Right atrium auricular region (tissue), 2 donors: ENCODE measurements around the gene UBQLN2. TPM values are rescaled to one million over a fixed set of nuclear protein-coding genes. Genes with fewer than 3 reads are reported as not detected.
"Not testable (repeated sequence)": the region's sequence is repeated elsewhere in the genome, so short reads cannot be mapped to it uniquely, and the experiment has no call there.

ENCODE experiments used
- DNase-seq: peaks from one replicate; pipeline ENCODE4 v3.0.0-alpha.2; 2019; ENCODE audit warnings: low spot score
- H3K27ac ChIP-seq, 2 donors: fragments of 200-600 bp; sonication (generic); 1 replicate in 1 of 2; 2 replicates in 1 of 2; pipeline ENCODE4 v1.5.1; 2016 to 2019
- H3K27me3 ChIP-seq, 2 donors: fragments of 200-600 bp; sonication (generic); one replicate each; pipeline versions ENCODE4 v1.5.1 to v1.6.0; 2017 to 2019
- H3K36me3 ChIP-seq: fragments of 200-600 bp; sonication (generic); one replicate; pipeline ENCODE4 v1.5.1; 2016
- H3K4me1 ChIP-seq, 2 donors: fragments of 200-600 bp; sonication (generic); one replicate each; pipeline versions ENCODE4 v1.5.1 to v1.6.0; 2017 to 2019
- H3K4me3 ChIP-seq, 2 donors: fragments of 200-600 bp; sonication (generic); 1 replicate in 1 of 2; 2 replicates in 1 of 2; pipeline ENCODE4 v1.5.1; 2017 to 2019; ENCODE audit warnings: mild to moderate bottlenecking in 1 of 2, moderate library complexity in 1 of 2
- H3K9me3 ChIP-seq, 2 donors: fragments of 200-600 bp; sonication (generic); one replicate each; pipeline ENCODE4 v1.5.1; 2019
- total RNA-seq, 2 donors: library from RNA; depleted of rRNA; stranded (reverse); fragments of >200 nt; gene quantifications; one replicate each; pipeline ENCODE4 v1.1.0, GENCODE V29; 2016
- TF ChIP-seq, protein P1 (sequence below), 2 donors: fragments of 200-600 bp; sonication (generic); IDR thresholded peaks; one replicate each; pipeline ENCODE4 v1.5.1; 2019; ENCODE audit warnings: antibody characterized with exemption in 2 of 2

Gene UBQLN2
- total RNA-seq, 2 donors from 2014 or later = 23.8 to 29.3 TPM

DNA sequence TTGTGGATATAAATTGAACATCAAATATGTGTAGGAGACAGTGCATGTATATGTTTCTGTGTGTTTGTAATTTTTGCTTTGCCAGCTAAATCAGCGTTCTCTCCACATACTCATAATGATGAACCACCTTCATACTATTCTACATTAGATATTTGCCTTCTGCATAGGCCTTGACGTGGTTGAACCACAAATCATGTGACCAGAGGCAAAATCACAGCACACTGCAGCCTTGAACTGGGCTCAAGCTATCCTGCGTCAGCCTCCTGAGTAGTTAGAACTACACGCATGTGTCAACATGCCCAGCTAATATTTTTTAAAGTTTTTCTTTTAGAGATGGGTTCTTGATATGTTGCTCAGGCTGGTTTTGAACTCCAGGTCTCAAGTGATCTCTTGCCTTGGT is 9.5 kb downstream of the UBQLN2 start:
- Histone ChIP-seq H3K9me3 (no peaks in the 10 kb centered on the region), H3K36me3 (no peaks in the 10 kb centered on the region), H3K4me3 (no peak overlapping the region), H3K27ac (no peak overlapping the region), H3K27me3 (no peaks in the 10 kb centered on the region), H3K4me1 (no peaks in the 10 kb centered on the region)
- no peak for DNase-seq
- TF ChIP-seq, protein P1, sequence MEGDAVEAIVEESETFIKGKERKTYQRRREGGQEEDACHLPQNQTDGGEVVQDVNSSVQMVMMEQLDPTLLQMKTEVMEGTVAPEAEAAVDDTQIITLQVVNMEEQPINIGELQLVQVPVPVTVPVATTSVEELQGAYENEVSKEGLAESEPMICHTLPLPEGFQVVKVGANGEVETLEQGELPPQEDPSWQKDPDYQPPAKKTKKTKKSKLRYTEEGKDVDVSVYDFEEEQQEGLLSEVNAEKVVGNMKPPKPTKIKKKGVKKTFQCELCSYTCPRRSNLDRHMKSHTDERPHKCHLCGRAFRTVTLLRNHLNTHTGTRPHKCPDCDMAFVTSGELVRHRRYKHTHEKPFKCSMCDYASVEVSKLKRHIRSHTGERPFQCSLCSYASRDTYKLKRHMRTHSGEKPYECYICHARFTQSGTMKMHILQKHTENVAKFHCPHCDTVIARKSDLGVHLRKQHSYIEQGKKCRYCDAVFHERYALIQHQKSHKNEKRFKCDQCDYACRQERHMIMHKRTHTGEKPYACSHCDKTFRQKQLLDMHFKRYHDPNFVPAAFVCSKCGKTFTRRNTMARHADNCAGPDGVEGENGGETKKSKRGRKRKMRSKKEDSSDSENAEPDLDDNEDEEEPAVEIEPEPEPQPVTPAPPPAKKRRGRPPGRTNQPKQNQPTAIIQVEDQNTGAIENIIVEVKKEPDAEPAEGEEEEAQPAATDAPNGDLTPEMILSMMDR (IDR thresholded peaks at IDR 0.05) = no peak

DNA sequence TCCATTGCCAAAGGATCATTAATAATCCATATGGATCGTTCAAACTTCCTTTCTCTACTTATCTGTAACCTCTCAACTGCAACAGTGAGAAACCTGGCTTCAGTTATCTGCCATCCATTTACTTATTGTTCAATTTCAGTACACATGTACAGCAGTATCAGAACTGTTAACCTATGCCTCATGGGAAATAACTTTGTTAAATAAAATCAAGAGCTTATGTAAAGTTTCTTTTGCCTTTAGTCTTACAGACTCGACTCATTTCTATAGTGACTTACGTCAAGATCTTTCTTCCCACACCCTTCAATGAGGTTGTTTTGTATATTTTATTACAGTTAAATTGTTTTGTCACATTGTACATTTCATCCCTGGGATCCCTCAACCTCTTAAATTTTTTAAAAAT is 11.4 kb downstream of the UBQLN2 start:
- no peaks in the 10 kb centered on the region for H3K4me1 ChIP-seq
- TF ChIP-seq, protein P1 (IDR thresholded peaks at IDR 0.05) = no peak
- H3K4me3 ChIP-seq = no peak overlapping the region
- no peak for DNase-seq
- H3K27me3 ChIP-seq = no peaks in the 10 kb centered on the region
- H3K36me3 ChIP-seq = no peaks in the 10 kb centered on the region
- H3K27ac ChIP-seq = no peak overlapping the region
- H3K9me3 ChIP-seq = no peaks in the 10 kb centered on the region

DNA sequence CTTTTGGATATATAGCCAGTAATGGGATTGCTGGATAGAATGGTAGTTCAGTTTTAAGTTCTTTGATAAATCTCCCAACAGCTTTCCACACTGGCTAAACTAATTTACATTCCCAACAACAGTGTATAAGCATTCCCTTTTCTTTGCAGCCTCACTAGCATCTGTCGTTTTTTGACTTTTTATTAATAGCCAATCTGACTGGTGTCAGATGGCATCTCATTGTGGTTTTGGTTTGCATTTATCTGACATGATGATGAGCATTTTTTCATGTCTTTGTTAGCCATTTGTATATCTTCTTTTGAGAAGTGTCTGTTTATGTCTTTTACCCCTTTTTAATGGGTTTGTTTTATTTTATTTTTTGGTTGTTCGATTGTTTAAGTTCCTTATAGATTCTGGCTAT is 13.3 kb downstream of the UBQLN2 start:
- no peak for DNase-seq
- Histone ChIP-seq H3K4me3 (no peak overlapping the region), H3K36me3 (no peaks in the 10 kb centered on the region), H3K9me3 (peaks cover 0 to 14% of the 10 kb centered on the region in 2 donors), H3K4me1 (no peaks in the 10 kb centered on the region), H3K27ac (no peak overlapping the region), H3K27me3 (no peaks in the 10 kb centered on the region)
- TF ChIP-seq, protein P1 (IDR thresholded peaks at IDR 0.05) = no peak

DNA sequence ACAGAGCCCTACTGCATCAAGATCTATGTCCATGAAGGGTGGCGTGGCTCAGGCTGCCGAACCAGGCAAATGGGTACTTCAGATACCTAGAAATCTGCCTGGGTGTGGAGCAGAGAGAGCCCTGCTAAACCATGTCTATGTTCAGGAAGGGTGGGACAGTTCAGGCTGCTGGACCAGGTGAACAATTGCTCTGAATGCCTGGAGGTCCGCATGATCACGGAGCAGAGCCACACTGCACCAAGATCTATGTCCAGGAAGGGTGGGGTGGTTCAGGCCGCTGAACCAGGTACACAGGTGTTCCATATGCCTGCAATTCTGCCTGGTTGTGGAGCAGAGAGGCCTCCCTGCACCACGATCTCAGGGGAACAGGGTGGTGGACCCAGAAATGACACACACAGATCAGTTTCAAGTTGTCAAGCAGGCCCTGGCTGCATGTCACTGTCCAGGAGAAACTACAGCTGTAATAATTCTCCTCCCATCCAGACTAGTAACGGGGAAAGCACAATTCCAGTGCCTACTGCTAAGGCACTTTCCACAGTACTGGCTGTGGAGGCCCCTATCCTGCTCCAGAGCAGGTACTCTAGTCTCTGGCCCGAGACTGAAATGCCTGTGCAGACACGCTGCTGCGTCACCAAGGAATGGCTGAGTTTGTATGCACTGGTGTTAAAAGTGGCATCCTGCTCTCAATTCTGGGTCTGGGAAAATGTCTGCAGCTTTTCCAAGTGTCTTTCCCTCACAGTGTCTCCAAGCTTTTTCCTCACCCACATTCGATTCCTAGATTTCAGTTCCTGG is 25.2 kb downstream of the UBQLN2 start:
- no peak overlapping the region for H3K4me3 ChIP-seq
- TF ChIP-seq, protein P1 (IDR thresholded peaks at IDR 0.05) = no peak
- H3K9me3 ChIP-seq = peaks cover 0 to 7% of the 10 kb centered on the region in 2 donors
- H3K27me3 ChIP-seq = no peaks in the 10 kb centered on the region
- H3K36me3 ChIP-seq = no peaks in the 10 kb centered on the region
- no peak overlapping the region for H3K27ac ChIP-seq
- no peak for DNase-seq
- no peaks in the 10 kb centered on the region for H3K4me1 ChIP-seq

DNA sequence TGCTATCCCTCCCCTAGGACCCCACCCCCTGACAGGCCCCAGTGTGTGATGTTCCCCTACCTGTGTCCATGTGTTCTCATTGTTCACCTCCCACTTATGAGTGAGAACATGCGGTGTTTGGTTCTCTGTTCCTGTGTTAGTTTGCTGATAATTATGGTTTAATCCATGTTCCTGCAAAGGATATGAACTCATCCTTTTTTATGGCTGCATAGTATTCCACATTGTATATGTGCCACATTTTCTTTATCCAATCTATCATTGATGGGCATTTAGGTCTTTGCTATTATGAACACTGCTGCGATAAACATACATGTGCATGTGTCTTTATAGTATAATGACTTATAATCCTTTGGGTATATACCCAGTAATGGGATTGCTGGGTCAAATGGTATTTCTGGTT is 28.4 kb downstream of the UBQLN2 start:
- H3K36me3 ChIP-seq, H3K27ac ChIP-seq, H3K4me3 ChIP-seq, H3K9me3 ChIP-seq, H3K27me3 ChIP-seq, DNase-seq, H3K4me1 ChIP-seq: not testable (repeated sequence)

DNA sequence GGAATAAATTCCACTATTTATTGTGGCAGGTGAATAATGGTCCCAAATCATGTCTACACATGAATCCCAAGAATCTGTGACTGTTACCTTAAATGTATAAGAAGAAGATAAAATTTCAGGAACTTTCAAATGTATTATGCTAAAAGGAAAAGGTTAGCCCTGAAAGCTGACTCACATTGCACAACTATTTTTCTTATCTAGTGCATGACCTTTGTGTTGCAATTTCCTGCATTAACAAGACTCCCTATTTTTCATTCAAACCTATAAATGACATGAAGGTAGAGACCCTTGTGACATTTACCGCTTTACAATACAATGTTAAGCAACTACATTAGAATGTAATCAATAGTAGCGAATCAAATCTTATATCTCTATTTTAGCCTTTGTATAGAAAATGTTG is 36.7 kb downstream of the UBQLN2 start:
- TF ChIP-seq, protein P1 (IDR thresholded peaks at IDR 0.05) = no peak
- no peaks in the 10 kb centered on the region for H3K36me3 ChIP-seq
- no peaks in the 10 kb centered on the region for H3K9me3 ChIP-seq
- H3K27ac ChIP-seq = no peak overlapping the region
- H3K4me1 ChIP-seq = no peaks in the 10 kb centered on the region
- DNase-seq = no peak
- H3K4me3 ChIP-seq = no peak overlapping the region
- no peaks in the 10 kb centered on the region for H3K27me3 ChIP-seq
